H54 (cell line): ENCODE data around the gene RALGPS1.
A peak's percentile ranks its signal among the peaks of the same experiment; 100 is the strongest.

Experiments
- DNase-seq: peaks from one replicate; pipeline ENCODE4 v3.0.0; 2011; ENCODE audit warnings: low spot score, mixed read lengths; ENCODE audit not compliant: insufficient read length
- FAIRE-seq: peaks from 3 replicates; lab custom pipeline; 2011; peaks lifted over from hg19 to GRCh38; lab: Jason Lieb, UNC
- POLR2A ChIP-seq: IDR thresholded peaks from 2 replicates; pipeline ENCODE4 v1.6.1; 2011; ENCODE audit warnings: low read depth, mild to moderate bottlenecking, low read length

Gene RALGPS1

GRCh38 chr9:126914458-126915280 lies at the start of gene RALGPS1:
Gene RALGPS1, plus strand, starts transcription at chr9:126914782. Its CDS starts 47,508 bp downstream, at chr9:126962290.
- no peak; the same call in 1 of the 2 replicates for TF ChIP-seq POLR2A
- FAIRE-seq (peak; percentile 87), DNase-seq (peak; percentile 100)

- no peak for TF ChIP-seq POLR2A
- DNase-seq (no peak), FAIRE-seq (no peak)
Observed at GRCh38 chr9:126869368-126869767, 45.2 kb upstream of the RALGPS1 start.

GRCh38 chr9:126872516-126872915 lies 42.1 kb upstream of the RALGPS1 start:
- peak; percentile 64 for FAIRE-seq
- DNase-seq, result no peak
- no peak for TF ChIP-seq POLR2A

- no peak for DNase-seq
- peak; percentile 33 for FAIRE-seq
- no peak for TF ChIP-seq POLR2A
Observed at GRCh38 chr9:126874546-126875314, 39.9 kb upstream of the RALGPS1 start.

- FAIRE-seq, result peak; percentile 60
- TF ChIP-seq POLR2A, result no peak
- DNase-seq, result no peak
Observed at GRCh38 chr9:126875756-126876510, 38.6 kb upstream of the RALGPS1 start.

DNA sequence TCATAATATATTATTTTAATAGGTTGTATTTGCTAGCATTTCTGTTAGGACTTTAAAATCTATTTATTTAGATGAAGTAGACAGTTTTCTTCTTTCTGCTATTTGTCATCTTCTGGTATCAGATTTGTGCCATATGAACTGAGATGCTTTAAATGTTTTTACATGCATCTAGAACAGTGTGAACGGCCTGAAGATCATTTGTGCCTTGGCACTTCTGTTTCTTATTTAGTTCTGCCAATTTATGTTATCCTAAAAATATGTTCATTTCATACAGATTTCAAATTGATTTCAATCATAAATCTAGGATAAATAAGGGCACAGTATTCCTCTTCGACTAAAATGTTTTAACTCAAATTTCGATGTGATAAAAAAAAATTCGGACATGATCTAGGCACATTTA lies 38.1 kb upstream of the RALGPS1 start:
- TF ChIP-seq POLR2A, result no peak
- no peak for FAIRE-seq
- DNase-seq, result no peak

GRCh38 chr9:126877418-126877817 lies 37.2 kb upstream of the RALGPS1 start:
- no peak for TF ChIP-seq POLR2A
- no peak for FAIRE-seq

GRCh38 chr9:126879288-126879687 lies 35.3 kb upstream of the RALGPS1 start:
- FAIRE-seq, result peak; percentile 23
- no peak for DNase-seq
- no peak for TF ChIP-seq POLR2A

More at GRCh38 chr9:126877418-126877817, 37.2 kb upstream of the RALGPS1 start:
- no peak for DNase-seq

GRCh38 chr9:126880226-126880946 lies 34.2 kb upstream of the RALGPS1 start:
- FAIRE-seq (no peak), DNase-seq (no peak)
- no peak for TF ChIP-seq POLR2A

GRCh38 chr9:126880947-126881332 lies 33.6 kb upstream of the RALGPS1 start:
- TF ChIP-seq POLR2A, result no peak

DNA sequence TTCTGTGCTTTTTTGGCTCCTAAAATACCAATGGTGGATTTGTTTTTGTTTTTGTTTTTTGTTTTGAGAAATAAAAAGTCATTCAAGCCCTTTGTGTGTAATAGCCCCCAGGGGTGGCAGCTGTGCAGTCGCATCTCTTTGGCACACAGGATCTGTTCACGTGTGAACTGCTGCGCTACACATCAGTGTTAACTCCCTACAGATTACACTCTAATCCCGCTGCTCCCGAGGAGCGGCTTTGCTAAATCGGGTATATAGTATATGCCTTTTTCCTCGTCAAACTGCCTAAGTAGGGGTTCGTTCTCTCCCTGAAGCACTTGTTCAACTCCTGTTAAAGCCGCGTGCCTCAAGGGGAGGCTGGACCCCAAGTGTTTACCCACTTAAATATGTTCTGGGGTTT lies 31.8 kb upstream of the RALGPS1 start:
- DNase-seq, result no peak
- TF ChIP-seq POLR2A, result no peak
- FAIRE-seq, result no peak

More at GRCh38 chr9:126880947-126881332, 33.6 kb upstream of the RALGPS1 start:
- DNase-seq (no peak), FAIRE-seq (no peak)

GRCh38 chr9:126883636-126884035 lies 30.9 kb upstream of the RALGPS1 start:
- DNase-seq (no peak), FAIRE-seq (no peak)
- no peak for TF ChIP-seq POLR2A

DNA sequence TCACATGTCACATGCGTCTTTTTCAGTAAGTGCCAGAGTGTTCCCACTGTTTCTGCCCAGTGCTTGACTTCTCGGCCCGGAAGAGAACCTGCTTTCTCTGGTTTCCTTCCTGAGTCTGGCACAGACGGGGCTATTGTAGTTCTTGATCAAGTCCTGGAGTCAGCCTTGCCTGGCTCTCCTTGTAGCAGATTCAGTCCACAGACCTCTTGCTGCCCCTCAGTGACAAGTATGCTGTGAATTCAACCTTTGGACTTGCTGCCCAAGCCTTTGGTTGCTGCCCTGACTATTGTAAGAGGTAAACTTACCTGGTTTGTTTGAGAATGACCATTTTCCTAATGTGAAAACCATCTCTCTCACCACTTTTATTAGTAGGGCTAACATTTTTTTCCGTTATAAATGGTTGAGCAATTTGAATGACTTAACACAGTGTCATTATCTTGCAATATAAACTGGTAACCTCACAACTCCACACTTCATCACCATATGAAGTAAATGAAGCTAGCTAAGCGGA lies 29.4 kb upstream of the RALGPS1 start:
- FAIRE-seq, result no peak
- DNase-seq, result no peak
- no peak for TF ChIP-seq POLR2A
